Sigmoid colon (tissue), 3 donors: ENCODE data around the gene UBL7.

Experiments
- CTCF ChIP-seq, 4 experiments: fragments of 450-650 bp in 3 of 4; fragments of 200-600 bp in 1 of 4; IDR thresholded peaks; one replicate each; pipeline ENCODE4 v1.5.1; 2016 to 2019; ENCODE audit warnings: antibody characterized with exemption in 4 of 4, mild to moderate bottlenecking in 3 of 4, moderate library complexity in 2 of 4
- POLR2A ChIP-seq, 2 donors: fragments of 450-650 bp; IDR thresholded peaks; one replicate each; pipeline ENCODE4 v1.6.1; 2016; ENCODE audit warnings: antibody characterized with exemption in 2 of 2, mild to moderate bottlenecking in 2 of 2, moderate library complexity in 2 of 2

- no peak for TF ChIP-seq CTCF (IDR thresholded peaks at IDR 0.05)
- TF ChIP-seq POLR2A (IDR thresholded peaks at IDR 0.05) = no peak
Measured at GRCh38 chr15:74413350-74414080, 47.4 kb downstream of the UBL7 start.
